Subcutaneous abdominal adipose tissue (tissue), 5 donors: Measurements from ENCODE around the gene DNAJA4.

Experiments
- H3K27ac ChIP-seq: one replicate; pipeline ENCODE4 v1.7.0; 2013; ENCODE audit warnings: low read depth, mild to moderate bottlenecking, inconsistent platforms, low read length, moderate library complexity
- H3K27me3 ChIP-seq, 5 donors: one replicate each; pipeline ENCODE4 v1.7.0; 2013; ENCODE audit warnings: low read length in 5 of 5, inconsistent platforms in 1 of 5; ENCODE audit not compliant: control insufficient read depth in 5 of 5, insufficient read depth in 4 of 5
- H3K36me3 ChIP-seq, 5 donors: one replicate each; pipeline ENCODE4 v1.7.0; 2013; ENCODE audit warnings: low read length in 5 of 5; ENCODE audit not compliant: control insufficient read depth in 5 of 5, insufficient read depth in 5 of 5
- H3K4me1 ChIP-seq, 5 donors: one replicate each; pipeline ENCODE4 v1.7.0; 2013; ENCODE audit warnings: low read length in 5 of 5, mild to moderate bottlenecking in 3 of 5, moderate library complexity in 1 of 5; ENCODE audit not compliant: control insufficient read depth in 5 of 5, insufficient read depth in 5 of 5
- H3K4me3 ChIP-seq, 5 donors: one replicate each; pipeline ENCODE4 v1.7.0; 2013; ENCODE audit warnings: low read length in 5 of 5, low read depth in 1 of 5
- H3K9ac ChIP-seq, 5 donors: one replicate each; pipeline ENCODE4 v1.7.0; 2013; ENCODE audit warnings: low read length in 5 of 5, mild to moderate bottlenecking in 4 of 5, moderate library complexity in 3 of 5
- H3K9me3 ChIP-seq, 5 donors: one replicate each; pipeline ENCODE4 v1.7.0; 2013; ENCODE audit warnings: low read length in 5 of 5; ENCODE audit not compliant: control insufficient read depth in 5 of 5
- donor health status: healthy.
- donor health status: healthy.
- donor health status: healthy.
- donor health status: healthy.
- donor health status: healthy.

DNAJA4 gene

DNA sequence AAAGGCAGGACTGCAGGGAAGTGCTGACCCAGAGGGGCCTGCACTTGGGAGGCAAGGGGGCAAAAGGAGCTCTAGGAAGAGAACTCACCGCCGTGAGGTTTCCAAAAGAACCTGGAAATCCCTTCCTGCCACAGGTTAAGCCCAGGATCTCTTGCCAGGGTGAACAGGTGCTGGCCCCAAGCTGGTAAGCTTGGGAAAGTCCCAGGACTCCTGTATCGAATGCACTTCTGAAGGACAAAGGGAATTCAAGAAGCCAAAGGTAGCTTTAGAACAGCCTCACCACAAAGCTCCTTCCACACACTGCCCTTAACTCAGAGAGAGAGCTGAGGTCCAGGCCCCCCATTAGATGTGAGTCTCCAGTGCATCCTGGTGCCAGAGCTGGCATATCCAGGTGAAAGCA lies 46.9 kb downstream of the DNAJA4 start:
- H3K9ac ChIP-seq: no peak overlapping the region
- no peaks in the 10 kb centered on the region for H3K36me3 ChIP-seq
- no peak overlapping the region for H3K27ac ChIP-seq
- no peaks in the 10 kb centered on the region for H3K9me3 ChIP-seq
- peaks cover 0 to 11% (median 2%) of the 10 kb centered on the region in 5 donors for H3K27me3 ChIP-seq
- peaks cover 0 to 19% (median 14%) of the 10 kb centered on the region in 5 donors for H3K4me1 ChIP-seq
- no peak overlapping the region for H3K4me3 ChIP-seq

DNA sequence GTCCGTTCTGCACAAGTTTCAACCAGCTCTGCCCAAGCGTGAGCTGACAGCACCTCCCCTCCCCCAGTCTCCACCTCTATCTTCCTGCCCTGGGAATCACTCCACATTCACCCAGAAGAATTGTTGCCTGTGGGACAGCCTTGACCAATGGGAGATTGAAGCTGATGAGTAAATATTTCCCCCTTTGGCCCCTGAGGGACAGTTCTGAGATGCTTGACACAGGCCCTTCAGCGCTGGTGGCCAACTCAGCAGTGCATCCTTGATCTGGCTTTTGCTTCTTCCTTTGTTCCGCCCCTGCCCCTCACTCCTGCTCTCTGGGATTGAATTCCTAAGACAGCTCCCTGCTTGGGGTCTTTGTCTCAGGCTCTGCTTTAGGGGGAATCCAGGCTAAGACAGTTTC lies 48.2 kb downstream of the DNAJA4 start:
- Histone ChIP-seq H3K4me3 (no peak overlapping the region), H3K9ac (no peak overlapping the region), H3K27me3 (peaks cover 0 to 11% (median 2%) of the 10 kb centered on the region in 5 donors), H3K9me3 (no peaks in the 10 kb centered on the region), H3K27ac (no peak overlapping the region), H3K4me1 (peaks cover 0 to 10% (median 5%) of the 10 kb centered on the region in 5 donors), H3K36me3 (no peaks in the 10 kb centered on the region)

DNA sequence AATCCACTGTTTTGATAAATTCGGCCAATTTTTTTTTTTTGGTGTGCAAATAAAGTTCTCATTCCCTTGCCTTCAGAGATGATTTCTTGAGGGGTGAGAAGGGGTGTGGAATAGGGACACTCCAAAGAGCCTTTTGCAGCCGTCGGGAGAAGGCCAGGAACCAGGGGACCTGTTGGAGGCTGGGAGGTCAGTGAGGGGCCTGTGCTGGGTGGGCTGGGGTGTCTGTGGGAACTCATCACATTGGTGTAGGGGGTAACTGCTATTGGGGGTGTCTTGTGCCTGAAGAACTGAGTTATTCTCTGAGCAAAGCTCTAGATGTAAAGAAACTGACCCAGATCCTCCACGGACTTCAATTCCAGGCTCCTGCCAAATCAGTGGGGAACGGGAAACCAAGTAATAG lies 48.6 kb downstream of the DNAJA4 start:
- Histone ChIP-seq H3K27me3 (peaks cover 0 to 10% (median 2%) of the 10 kb centered on the region in 5 donors), H3K9ac (no peak overlapping the region), H3K4me1 (peaks cover 0 to 10% (median 5%) of the 10 kb centered on the region in 5 donors), H3K9me3 (no peaks in the 10 kb centered on the region), H3K4me3 (no peak overlapping the region), H3K27ac (no peak overlapping the region), H3K36me3 (no peaks in the 10 kb centered on the region)

DNA sequence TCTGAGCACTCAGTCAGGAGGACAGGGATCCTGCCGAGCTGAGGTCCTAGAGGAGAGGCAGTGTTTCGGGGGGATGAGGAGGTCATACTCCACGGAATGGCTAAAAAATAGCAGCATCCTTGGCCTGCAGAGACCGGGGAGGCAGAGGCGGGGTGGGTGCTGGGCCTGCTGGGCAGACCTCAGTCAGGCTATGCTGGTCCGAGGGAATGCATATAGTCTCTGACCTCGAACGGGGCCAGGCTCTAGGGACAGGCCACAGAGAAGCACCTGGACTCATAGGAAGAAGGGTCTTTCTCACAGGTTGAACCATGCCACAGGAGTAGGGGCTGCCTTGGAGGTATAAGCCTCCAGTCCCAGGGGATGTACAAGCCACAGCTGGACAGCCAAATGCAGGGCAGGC lies 49.0 kb downstream of the DNAJA4 start:
- no peak overlapping the region for H3K4me3 ChIP-seq
- H3K36me3 ChIP-seq: no peaks in the 10 kb centered on the region
- no peak overlapping the region for H3K27ac ChIP-seq
- H3K9ac ChIP-seq: no peak overlapping the region
- H3K27me3 ChIP-seq: peaks cover 0 to 8% (median 2%) of the 10 kb centered on the region in 5 donors
- peaks cover 0 to 5% (median 2%) of the 10 kb centered on the region in 5 donors for H3K4me1 ChIP-seq
- H3K9me3 ChIP-seq: no peaks in the 10 kb centered on the region

DNA sequence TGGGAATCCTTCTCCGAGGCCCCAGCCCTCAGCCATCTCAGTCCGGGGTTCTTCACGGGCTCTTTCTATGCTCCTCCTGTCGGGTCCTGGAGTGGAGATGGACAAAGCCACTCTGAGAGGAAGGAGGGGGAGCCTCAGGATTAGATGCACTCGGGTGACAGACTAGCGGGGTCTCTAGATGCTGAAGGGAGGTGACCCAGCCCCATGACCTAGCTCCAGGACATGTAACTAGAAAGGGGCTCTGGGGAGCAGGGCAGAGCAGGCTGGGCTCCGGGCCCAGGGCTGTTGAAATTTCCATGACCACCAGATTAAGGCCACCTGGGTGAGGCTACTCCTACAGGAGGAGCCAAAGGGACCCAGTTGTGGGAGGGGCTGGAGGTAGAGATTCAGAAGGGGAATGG lies 49.8 kb downstream of the DNAJA4 start:
- Histone ChIP-seq H3K36me3 (no peaks in the 10 kb centered on the region), H3K27ac (no peak overlapping the region), H3K4me3 (no peak overlapping the region), H3K9ac (no peak overlapping the region), H3K9me3 (no peaks in the 10 kb centered on the region), H3K27me3 (peaks cover 0 to 8% (median 2%) of the 10 kb centered on the region in 5 donors), H3K4me1 (no peaks in the 10 kb centered on the region)

DNA sequence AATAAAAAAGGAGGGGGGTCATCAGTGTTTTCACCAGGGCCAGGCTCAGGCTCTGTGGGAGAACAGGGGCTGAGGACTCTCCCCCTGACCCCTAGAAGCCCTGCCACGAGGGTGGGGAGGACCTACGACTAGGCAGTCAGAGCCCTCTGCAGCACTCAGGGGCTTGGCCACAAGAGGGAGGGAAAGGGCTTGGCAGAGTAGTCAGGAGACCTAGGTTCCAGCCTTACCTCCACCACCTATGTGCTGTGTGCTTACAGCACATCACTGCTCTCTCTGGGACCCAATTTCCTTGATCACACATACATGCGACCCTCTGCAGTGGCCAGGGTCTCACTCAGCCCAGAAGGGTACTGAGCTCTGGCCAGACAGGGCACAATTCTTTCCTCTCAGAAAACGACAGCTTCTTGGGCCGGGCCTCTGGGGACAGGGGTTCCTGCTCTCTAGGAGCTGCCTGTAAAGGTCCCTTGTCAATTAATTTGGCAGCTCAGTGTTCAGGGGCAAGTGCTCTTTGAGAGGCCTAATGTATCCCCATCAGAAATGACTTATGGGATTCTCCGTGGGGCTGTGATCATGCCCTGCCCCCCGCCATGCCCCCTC lies 51.4 kb downstream of the DNAJA4 start:
- H3K4me3 ChIP-seq: no peak overlapping the region
- no peaks in the 10 kb centered on the region for H3K9me3 ChIP-seq
- H3K4me1 ChIP-seq: no peaks in the 10 kb centered on the region
- no peak overlapping the region for H3K9ac ChIP-seq
- H3K36me3 ChIP-seq: no peaks in the 10 kb centered on the region
- H3K27me3 ChIP-seq: peaks cover 0 to 8% (median 2%) of the 10 kb centered on the region in 5 donors
- no peak overlapping the region for H3K27ac ChIP-seq

DNA sequence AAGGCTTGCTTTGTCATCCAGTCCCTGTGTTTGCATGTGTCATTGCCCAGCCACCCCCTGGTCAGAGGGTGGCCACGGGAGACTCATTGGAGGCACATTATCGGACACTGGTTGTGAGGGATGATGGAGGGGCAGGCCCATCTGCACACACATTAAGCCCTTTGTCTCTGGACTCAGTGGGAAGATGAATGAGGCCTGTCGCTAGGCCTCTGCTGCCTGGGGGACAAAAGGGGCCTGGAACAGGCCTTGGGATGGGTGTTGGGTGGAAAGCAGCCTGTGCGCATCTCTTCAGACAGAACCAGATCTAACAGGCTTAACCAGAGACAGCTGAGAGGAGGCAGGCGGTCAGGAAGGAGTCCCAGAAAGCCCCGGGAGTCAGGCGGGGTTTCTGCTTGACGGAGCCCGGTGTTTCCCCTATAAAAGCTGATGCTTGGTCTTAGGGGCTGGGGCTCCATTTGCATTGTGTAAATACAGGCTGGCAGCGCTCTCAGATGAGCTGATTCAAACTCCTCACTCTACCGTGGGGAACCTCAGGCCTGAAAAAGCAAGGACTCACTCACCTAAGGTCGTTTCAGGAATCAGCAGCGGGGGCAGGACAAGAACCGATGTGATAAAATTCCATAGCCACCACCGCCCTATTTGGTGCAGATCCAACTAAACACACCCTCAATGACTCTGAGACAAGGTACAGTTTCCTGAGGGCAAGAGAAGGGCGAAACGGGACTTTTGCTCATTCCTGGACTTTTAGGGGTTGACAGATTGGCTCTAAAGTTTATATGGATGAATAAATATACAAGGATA lies 52.1 kb downstream of the DNAJA4 start:
- Histone ChIP-seq H3K9me3 (no peaks in the 10 kb centered on the region), H3K9ac (no peak overlapping the region), H3K4me1 (no peaks in the 10 kb centered on the region), H3K27ac (no peak overlapping the region), H3K4me3 (no peak overlapping the region), H3K36me3 (no peaks in the 10 kb centered on the region), H3K27me3 (peaks cover 0 to 8% (median 2%) of the 10 kb centered on the region in 5 donors)

DNA sequence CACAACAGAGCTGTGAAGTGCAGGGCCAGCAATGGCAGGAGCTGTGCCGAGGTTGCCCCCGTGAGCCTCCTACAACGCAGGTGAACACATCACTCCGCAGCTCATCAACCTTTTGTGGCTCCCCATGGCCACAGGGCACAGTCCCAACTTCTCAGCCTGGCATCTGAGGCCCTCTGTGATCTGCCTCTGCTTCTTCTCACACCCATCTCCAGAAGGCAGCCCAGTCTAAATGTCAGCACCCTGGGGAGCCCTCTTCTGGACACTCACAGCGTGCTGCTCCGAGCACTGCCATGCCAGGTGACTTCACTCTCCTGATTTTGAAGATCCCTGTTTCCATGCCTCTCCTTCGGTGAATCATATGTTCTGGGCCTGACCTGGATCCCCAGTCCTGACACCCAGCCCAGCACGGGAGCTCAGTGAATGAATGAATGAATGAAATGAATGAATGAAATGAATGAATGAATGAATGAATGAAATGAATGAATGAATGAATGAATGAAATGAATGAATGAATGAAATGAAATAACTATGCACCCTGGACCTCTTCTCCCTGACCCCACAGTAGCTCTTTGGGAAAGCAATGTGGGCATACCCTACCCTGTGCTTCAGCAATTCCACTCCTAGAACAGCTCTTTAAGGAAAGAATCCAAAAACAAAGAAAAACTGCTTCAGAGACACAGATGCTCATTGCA lies 52.9 kb downstream of the DNAJA4 start:
- H3K9me3 ChIP-seq: no peaks in the 10 kb centered on the region
- H3K4me3 ChIP-seq: no peak overlapping the region
- H3K27me3 ChIP-seq: peaks cover 0 to 8% (median 2%) of the 10 kb centered on the region in 5 donors
- H3K36me3 ChIP-seq: no peaks in the 10 kb centered on the region
- no peak overlapping the region for H3K27ac ChIP-seq
- H3K9ac ChIP-seq: no peak overlapping the region
- peaks cover 0 to 5% (median 1%) of the 10 kb centered on the region in 5 donors for H3K4me1 ChIP-seq

DNA sequence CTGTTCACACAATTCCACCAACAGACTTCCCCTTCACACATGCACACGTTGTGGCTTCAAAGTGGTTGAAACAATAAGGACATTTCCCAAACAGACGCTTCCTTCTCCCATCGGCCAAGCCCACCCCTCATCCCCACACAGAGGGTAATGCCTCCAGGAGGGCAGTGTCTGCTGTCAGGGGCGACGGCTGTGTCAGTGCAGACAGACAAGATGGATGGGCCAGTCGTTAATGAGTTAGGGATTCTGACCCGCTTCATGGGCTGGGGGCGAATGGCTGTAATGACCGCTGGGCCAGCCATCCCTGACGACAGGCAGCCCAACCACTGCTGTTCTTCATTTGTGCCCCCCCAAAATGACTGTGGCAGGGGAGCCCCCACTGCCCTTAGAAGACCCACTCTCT lies 55.2 kb downstream of the DNAJA4 start:
- H3K27me3 ChIP-seq: peaks cover 0 to 3% (median 0%) of the 10 kb centered on the region in 5 donors
- H3K27ac ChIP-seq: no peak overlapping the region
- H3K9me3 ChIP-seq: no peaks in the 10 kb centered on the region
- H3K9ac ChIP-seq: no peak overlapping the region
- H3K36me3 ChIP-seq: no peaks in the 10 kb centered on the region
- H3K4me1 ChIP-seq: peaks cover 0 to 11% (median 1%) of the 10 kb centered on the region in 5 donors
- H3K4me3 ChIP-seq: no peak overlapping the region

DNA sequence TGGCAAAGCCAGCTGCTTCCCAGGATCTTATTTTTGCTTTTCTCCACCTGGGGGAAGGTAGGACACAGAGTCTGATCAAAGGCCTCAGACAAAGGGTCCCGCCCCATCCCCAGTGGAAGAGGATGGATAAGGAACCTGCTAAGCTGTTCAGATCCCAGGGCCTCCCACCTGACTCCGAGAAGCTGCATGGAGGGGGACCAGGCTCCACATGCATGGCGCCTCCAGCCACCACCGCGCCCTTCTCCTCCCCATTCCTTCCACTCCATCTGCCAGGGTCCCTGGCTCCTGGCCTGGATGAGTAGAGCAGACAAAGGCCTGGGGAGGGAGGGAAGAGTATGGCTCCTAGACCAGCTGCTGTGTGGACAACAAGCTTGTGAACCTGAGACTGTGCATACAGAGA lies 55.8 kb downstream of the DNAJA4 start:
- Histone ChIP-seq H3K4me3 (no peak overlapping the region), H3K9me3 (no peaks in the 10 kb centered on the region), H3K36me3 (no peaks in the 10 kb centered on the region), H3K9ac (no peak overlapping the region), H3K27ac (no peak overlapping the region), H3K27me3 (peaks cover 0 to 2% (median 0%) of the 10 kb centered on the region in 5 donors), H3K4me1 (peaks cover 0 to 11% (median 4%) of the 10 kb centered on the region in 5 donors)
